SK-N-SH (cell line): Measurements from ENCODE around the gene KPNB1. TPM values are rescaled to one million over a fixed set of nuclear protein-coding genes. Genes with fewer than 3 reads are reported as not detected.

Source experiments
- CTCF ChIA-PET: fragments of 300-600, 350-600 bp; formaldehyde crosslinking; extraction: SDS; loops from one replicate; lab custom pipeline; 2021; lab: Yijun Ruan, JAX
- POLR2A ChIA-PET: fragments of 350-600 bp; sonication (Branson Sonifier 250); formaldehyde crosslinking; extraction: SDS; loops from one replicate; lab custom pipeline; 2020; ENCODE audit warnings: antibody characterized with exemption, inconsistent platforms; lab: Yijun Ruan, JAX
- DNase-seq: peaks from one replicate; pipeline ENCODE4 v3.0.0; 2012
- H2AFZ ChIP-seq: fragments of 200-600 bp; sonication (generic); 2 replicates; pipeline ENCODE4 v1.8.1; 2016; ENCODE audit warnings: antibody characterized with exemption, mild to moderate bottlenecking, low read depth
- H3F3A ChIP-seq: fragments of 200-600 bp; sonication (generic); replicated peaks from 2 replicates; pipeline ENCODE3; 2016; ENCODE audit warnings: antibody characterized with exemption, mild to moderate bottlenecking; ENCODE audit not compliant: insufficient read depth
- H3K27ac ChIP-seq, 2 experiments: fragments of 200-500 bp in 1 of 2; fragments of 200-600 bp in 1 of 2; sonication (Bioruptor generic) in 1 of 2; sonication (generic), shearing (Covaris generic) in 1 of 2; 2 replicates each; pipeline versions ENCODE4 v1.5.1 to v1.6.1; 2014 to 2016; ENCODE audit warnings: low read depth in 2 of 2, inconsistent platforms in 1 of 2, low read length in 1 of 2, mild to moderate bottlenecking in 1 of 2, mixed read lengths in 1 of 2
- H3K27me3 ChIP-seq: fragments of 200-600 bp; sonication (generic), shearing (Covaris generic); 2 replicates; pipeline ENCODE4 v1.6.1; 2016; ENCODE audit warnings: mixed run types; ENCODE audit not compliant: insufficient read depth
- H3K36me3 ChIP-seq, 2 experiments: fragments of 200-500 bp in 1 of 2; fragments of 200-600 bp in 1 of 2; sonication (Bioruptor generic) in 1 of 2; sonication (generic) in 1 of 2; replicated peaks in 1 of 2; 2 replicates each; pipeline versions ENCODE3 to v1.5.1; 2014 to 2016; ENCODE audit warnings: low read length in 1 of 2, mild to moderate bottlenecking in 1 of 2; ENCODE audit not compliant: insufficient read depth in 2 of 2, control insufficient read depth in 1 of 2
- H3K4me1 ChIP-seq, 2 experiments: fragments of 200-500 bp in 1 of 2; fragments of 200-600 bp in 1 of 2; sonication (Bioruptor generic) in 1 of 2; sonication (generic), shearing (Covaris generic) in 1 of 2; 2 replicates each; pipeline versions ENCODE4 v1.5.1 to v1.6.1; 2014 to 2016; ENCODE audit warnings: low read depth in 1 of 2, low read length in 1 of 2, mixed run types in 1 of 2; ENCODE audit not compliant: insufficient read depth in 2 of 2, control insufficient read depth in 1 of 2
- H3K4me2 ChIP-seq: fragments of 200-600 bp; sonication (generic), shearing (Covaris generic); 2 replicates; pipeline ENCODE4 v1.6.1; 2017; ENCODE audit warnings: mixed run types
- H3K4me3 ChIP-seq, 2 experiments: fragments of 200-500 bp in 1 of 2; fragments of 200-600 bp in 1 of 2; sonication (Bioruptor generic) in 1 of 2; sonication (generic), shearing (Covaris generic) in 1 of 2; 2 replicates each; pipeline versions ENCODE4 v1.5.1 to v1.8.1; 2014 to 2016; ENCODE audit warnings: low read depth in 2 of 2, inconsistent platforms in 1 of 2, low read length in 1 of 2, mild to moderate bottlenecking in 1 of 2, mixed read lengths in 1 of 2, moderate library complexity in 1 of 2
- H3K79me2 ChIP-seq: fragments of 200-600 bp; sonication (generic); 2 replicates; pipeline ENCODE4 v1.8.1; 2017; ENCODE audit warnings: mild to moderate bottlenecking; ENCODE audit not compliant: insufficient read depth
- H3K9ac ChIP-seq: fragments of 200-600 bp; sonication (generic); 2 replicates; pipeline ENCODE4 v1.6.1; 2017; ENCODE audit warnings: mixed run types
- H3K9me2 ChIP-seq: fragments of 200-600 bp; sonication (generic); 2 replicates; pipeline ENCODE4 v1.6.1; 2017; ENCODE audit warnings: mixed run types
- H3K9me3 ChIP-seq: fragments of 200-600 bp; sonication (generic); 2 replicates; pipeline ENCODE4 v1.6.1; 2017; ENCODE audit warnings: mixed run types, mild to moderate bottlenecking, moderate library complexity
- H4K20me1 ChIP-seq: fragments of 200-600 bp; sonication (generic); 2 replicates; pipeline ENCODE4 v1.6.1; 2017; ENCODE audit warnings: mild to moderate bottlenecking, mixed run types; ENCODE audit not compliant: insufficient read depth
- CHD2 ChIP-seq: fragments of 150-350 bp; IDR thresholded peaks from 2 replicates; pipeline ENCODE4 v1.6.1; 2018; ENCODE audit warnings: low read length; ENCODE audit not compliant: partially characterized antibody
- CTCF ChIP-seq: fragments of 200-600 bp; sonication (generic); IDR thresholded peaks from 2 replicates; pipeline ENCODE4 v1.6.1; 2017; ENCODE audit warnings: antibody characterized with exemption, mild to moderate bottlenecking, moderate library complexity
- ELF1 ChIP-seq: IDR thresholded peaks from 2 replicates; pipeline ENCODE4 v1.4.0; 2012
- EP300 ChIP-seq, 2 experiments: IDR thresholded peaks; 2 replicates each; pipeline versions ENCODE4 v1.4.0 to v1.6.1; 2012; ENCODE audit warnings: borderline replicate concordance in 1 of 2, low read depth in 1 of 2, low read length in 1 of 2
- EZH2phosphoT487 ChIP-seq: fragments of 200-600 bp; sonication (generic); IDR thresholded peaks from 2 replicates; pipeline ENCODE4 v1.6.1; 2017; ENCODE audit warnings: low read depth, mixed run types, mild to moderate bottlenecking, antibody characterized with exemption, moderate library complexity, borderline replicate concordance
- FOSL2 ChIP-seq: IDR thresholded peaks from 2 replicates; pipeline ENCODE4 v1.4.0; 2012; ENCODE audit warnings: low read depth, mild to moderate bottlenecking, moderate library complexity, borderline replicate concordance
- FOXJ3 ChIP-seq: sonication (generic); formaldehyde crosslinking; IDR thresholded peaks from 2 replicates; pipeline ENCODE4 v1.5.1; 2020; ENCODE audit warnings: mild to moderate bottlenecking, missing genetic modification reagents
- GABPA ChIP-seq: IDR thresholded peaks from 2 replicates; pipeline ENCODE4 v1.4.0; 2012; ENCODE audit warnings: low read depth, mild to moderate bottlenecking
- GATA2 ChIP-seq: sonication (generic); formaldehyde crosslinking; IDR thresholded peaks from 2 replicates; pipeline ENCODE4 v1.5.0; 2020; ENCODE audit warnings: mild to moderate bottlenecking, missing genetic modification reagents
- IRF3 ChIP-seq: fragments of 150-350 bp; IDR thresholded peaks from 2 replicates; pipeline ENCODE4 v1.6.1; 2016; ENCODE audit warnings: mild to moderate bottlenecking, low read depth, low read length
- JUND ChIP-seq: IDR thresholded peaks from 2 replicates; pipeline ENCODE4 v1.4.0; 2012
- MEF2A ChIP-seq: IDR thresholded peaks from 2 replicates; pipeline ENCODE4 v1.4.0; 2012; ENCODE audit warnings: low read depth, borderline replicate concordance
- MXI1 ChIP-seq: IDR thresholded peaks from 2 replicates; pipeline ENCODE4 v1.6.1; 2012; ENCODE audit warnings: mild to moderate bottlenecking, low read depth, low read length, improper control_type of control experiment
- NFIC ChIP-seq: IDR thresholded peaks from 2 replicates; pipeline ENCODE4 v1.4.0; 2012; ENCODE audit warnings: borderline replicate concordance
- RCOR1 ChIP-seq: fragments of 150-350 bp; IDR thresholded peaks from 2 replicates; pipeline ENCODE4 v1.6.1; 2017; ENCODE audit warnings: antibody characterized with exemption, low read length
- RFX5 ChIP-seq: IDR thresholded peaks from 2 replicates; pipeline ENCODE4 v1.6.1; 2012; ENCODE audit warnings: mild to moderate bottlenecking, improper control_type of control experiment, low read length
- SIN3A ChIP-seq: IDR thresholded peaks from 2 replicates; pipeline ENCODE4 v1.6.1; 2012; ENCODE audit warnings: low read depth, mild to moderate bottlenecking, low read length, moderate library complexity, borderline replicate concordance
- SMC3 ChIP-seq: IDR thresholded peaks from 2 replicates; pipeline ENCODE4 v1.6.1; 2012; ENCODE audit warnings: low read depth, low read length, improper control_type of control experiment
- TAF1 ChIP-seq: IDR thresholded peaks from 2 replicates; pipeline ENCODE4 v1.6.1; 2012; ENCODE audit warnings: low read depth, mild to moderate bottlenecking, low read length, moderate library complexity, borderline replicate concordance
- USF1 ChIP-seq: IDR thresholded peaks from 2 replicates; pipeline ENCODE4 v1.4.0; 2012; ENCODE audit warnings: low read depth, borderline replicate concordance
- ZBTB33 ChIP-seq: IDR thresholded peaks from 2 replicates; pipeline ENCODE4 v1.4.0; 2012; ENCODE audit warnings: low read depth, borderline replicate concordance
- WGBS: methylation state at CpG from one replicate; pipeline ENCODE4 v1.1.6; 2017; ENCODE audit warnings: low lambda C conversion rate; 5-methylcytosine and 5-hydroxymethylcytosine counted together
- polyA plus RNA-seq, 3 experiments: library from polyadenylated mRNA; depleted of rRNA; stranded (reverse); fragments of >200 nt; gene quantifications; 2 replicates each; pipeline ENCODE4 v1.2.3, GENCODE V29; 2012

Gene KPNB1
- polyA plus RNA-seq, 1 of the 3 experiments (the other 2 are of a cell fraction) = 89.5 TPM

- Histone ChIP-seq H3K9ac (no peak overlapping the region), H3F3A (no peaks in the 10 kb centered on the region), H3K27me3 (no peaks in the 10 kb centered on the region), H2AFZ (no peak overlapping the region), H3K4me1 (no peaks in the 10 kb centered on the region), H3K79me2 (no peaks in the 10 kb centered on the region), H3K36me3 (peaks cover 0 to 11% of the 10 kb centered on the region in 2 experiments), H4K20me1 (no peaks in the 10 kb centered on the region), H3K4me3 (no peak overlapping the region), H3K27ac (no peak overlapping the region), H3K9me3 (no peaks in the 10 kb centered on the region), H3K4me2 (no peak overlapping the region), H3K9me2 (no peaks in the 10 kb centered on the region)
- ChIA-PET CTCF (interaction anchor here (1.0 to 2.6 kb wide), 5 partner anchors 11 to 205 kb away, joined by 3 to 9 read pairs (median 3); partner anchors contain the start of gene SCRN2), POLR2A (interaction anchor here (0.6 kb wide), 1 partner anchor 26 kb away, joined by 3 read pairs; no protein-coding TSS in a partner anchor)
- DNase-seq = no peak
- TF ChIP-seq GABPA (no peak), RCOR1 (no peak), FOSL2 (no peak), CTCF (no peak), MXI1 (no peak), CHD2 (no peak), EP300 (IDR thresholded peaks at IDR 0.05; ENCODE audit: borderline replicate concordance in 1 of 2, low read depth in 1 of 2, low read length in 1 of 2) (no peak)
- 88% methylated on average over 3 of the region's 3 CpGs for WGBS
Measured at GRCh38 chr17:47635734-47636133, 14.0 kb upstream of the KPNB1 start.

- Histone ChIP-seq H3K9ac (no peak overlapping the region), H3K27me3 (no peaks in the 10 kb centered on the region), H3K4me1 (no peaks in the 10 kb centered on the region), H3K4me3 (no peak overlapping the region), H2AFZ (no peak overlapping the region), H3K9me3 (no peaks in the 10 kb centered on the region), H4K20me1 (no peaks in the 10 kb centered on the region), H3F3A (no peaks in the 10 kb centered on the region), H3K79me2 (no peaks in the 10 kb centered on the region), H3K36me3 (peaks cover 0 to 11% of the 10 kb centered on the region in 2 experiments), H3K27ac (no peak overlapping the region), H3K4me2 (no peak overlapping the region), H3K9me2 (no peaks in the 10 kb centered on the region)
- DNase-seq = no peak
- WGBS = 92% methylated on average over 2 of the region's 2 CpGs
- ChIA-PET POLR2A (interaction anchor here (0.5 kb wide), 1 partner anchor 1871 kb away, joined by 3 read pairs; no protein-coding TSS in a partner anchor), CTCF (interaction anchor here (1.0 to 2.6 kb wide), 4 partner anchors 11 to 204 kb away, joined by 3 to 13 read pairs (median 6); partner anchors contain the start of gene SCRN2)
- TF ChIP-seq TAF1 (no peak), USF1 (no peak), EZH2phosphoT487 (no peak), FOXJ3 (CRISPR knock-in tag) (no peak), RCOR1 (no peak), IRF3 (no peak), JUND (no peak), ZBTB33 (no peak), MEF2A (no peak), NFIC (no peak), GABPA (no peak), CHD2 (no peak), GATA2 (CRISPR knock-in tag) (no peak), ELF1 (no peak), SIN3A (no peak), SMC3 (no peak), RFX5 (no peak)
Measured at GRCh38 chr17:47636273-47637030, 13.3 kb upstream of the KPNB1 start.
